Lower leg skin (tissue), 3 donors: ENCODE measurements around the gene COL4A3.

ENCODE experiments used
- CTCF ChIP-seq, 3 donors: fragments of 450-650 bp; IDR thresholded peaks; one replicate each; pipeline ENCODE4 v1.5.1; 2016; ENCODE audit warnings: antibody characterized with exemption in 3 of 3, mild to moderate bottlenecking in 3 of 3, moderate library complexity in 2 of 3
- POLR2A ChIP-seq, 2 donors: fragments of 450-650 bp; IDR thresholded peaks; one replicate each; pipeline ENCODE4 v1.6.1; 2016 to 2017; ENCODE audit warnings: antibody characterized with exemption in 2 of 2, mild to moderate bottlenecking in 1 of 2, moderate library complexity in 1 of 2

- no peak for TF ChIP-seq POLR2A (IDR thresholded peaks at IDR 0.05)
- TF ChIP-seq CTCF (IDR thresholded peaks at IDR 0.05): no peak
These were observed 21.3 kb downstream of the COL4A3 start for GRCh38 chr2:227185615-227186232.
